Epidermal melanocyte (primary cell): ENCODE data around the gene ASPDH.

ENCODE experiments used
- DNase-seq: peaks from one replicate; pipeline ENCODE4 v3.0.0; 2011; ENCODE audit warnings: low spot score; ENCODE audit not compliant: insufficient read length

ASPDH gene

DNA sequence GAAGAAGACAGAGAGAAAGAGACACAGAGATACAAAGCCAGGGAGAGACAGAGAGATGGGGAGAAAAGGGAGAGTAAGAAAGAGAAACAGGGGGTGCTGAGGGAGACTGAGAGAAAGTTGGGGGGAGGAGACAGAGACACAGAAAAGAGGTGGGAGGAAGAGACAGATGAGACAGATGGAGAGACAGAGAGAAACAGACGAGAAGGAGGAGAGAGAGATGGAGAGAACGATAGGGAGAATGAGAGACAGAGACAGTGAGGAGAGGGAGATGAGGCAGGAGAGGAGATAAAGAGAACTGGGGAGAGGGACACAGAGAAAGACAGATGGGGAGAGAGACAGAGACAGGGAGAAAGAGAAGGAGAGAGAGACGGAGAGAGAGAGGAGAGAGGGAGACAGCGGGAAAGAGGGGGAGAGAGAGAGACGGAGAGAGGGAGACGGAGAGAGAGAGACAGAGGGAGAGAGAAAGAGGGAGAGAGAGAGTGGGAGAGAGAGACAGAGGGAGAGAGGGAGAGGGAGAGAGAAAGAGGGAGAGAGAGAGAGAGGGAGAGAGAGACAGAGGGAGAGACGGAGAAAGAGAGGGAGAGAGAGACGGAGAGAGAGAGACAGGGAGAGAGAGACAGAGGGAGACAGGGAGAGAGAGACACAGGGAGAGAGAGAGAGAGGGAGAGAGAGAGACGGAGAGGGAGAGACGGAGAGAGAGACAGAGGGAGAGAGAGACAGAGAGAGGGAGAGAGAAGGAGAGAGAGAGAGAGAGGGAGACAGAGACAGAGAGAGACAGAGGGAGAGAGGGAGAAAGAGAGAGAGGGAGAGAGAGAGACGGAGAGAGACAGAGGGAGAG, 15.3 kb downstream of the ASPDH start:
- no peak for DNase-seq

DNA sequence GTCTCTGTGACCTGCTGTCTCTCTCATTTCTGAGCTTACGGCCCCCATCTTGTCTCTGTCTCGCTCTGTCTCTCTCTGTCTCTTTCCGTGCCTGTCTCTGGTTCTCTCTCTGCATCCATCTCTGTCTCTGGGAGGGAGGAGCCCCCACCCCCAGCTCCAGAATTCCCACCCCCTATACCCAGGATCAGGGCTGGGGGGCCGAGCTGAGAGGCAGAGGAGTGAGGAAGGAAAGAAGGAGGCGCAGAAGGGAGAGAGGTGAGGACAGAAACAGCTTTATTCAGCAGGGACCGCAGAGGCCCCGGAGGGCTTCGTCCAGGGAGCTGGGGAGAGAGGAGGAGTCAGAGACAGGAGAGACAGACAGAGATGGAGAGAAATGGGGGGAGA, 16.7 kb downstream of the ASPDH start:
- DNase-seq, result no peak

DNA sequence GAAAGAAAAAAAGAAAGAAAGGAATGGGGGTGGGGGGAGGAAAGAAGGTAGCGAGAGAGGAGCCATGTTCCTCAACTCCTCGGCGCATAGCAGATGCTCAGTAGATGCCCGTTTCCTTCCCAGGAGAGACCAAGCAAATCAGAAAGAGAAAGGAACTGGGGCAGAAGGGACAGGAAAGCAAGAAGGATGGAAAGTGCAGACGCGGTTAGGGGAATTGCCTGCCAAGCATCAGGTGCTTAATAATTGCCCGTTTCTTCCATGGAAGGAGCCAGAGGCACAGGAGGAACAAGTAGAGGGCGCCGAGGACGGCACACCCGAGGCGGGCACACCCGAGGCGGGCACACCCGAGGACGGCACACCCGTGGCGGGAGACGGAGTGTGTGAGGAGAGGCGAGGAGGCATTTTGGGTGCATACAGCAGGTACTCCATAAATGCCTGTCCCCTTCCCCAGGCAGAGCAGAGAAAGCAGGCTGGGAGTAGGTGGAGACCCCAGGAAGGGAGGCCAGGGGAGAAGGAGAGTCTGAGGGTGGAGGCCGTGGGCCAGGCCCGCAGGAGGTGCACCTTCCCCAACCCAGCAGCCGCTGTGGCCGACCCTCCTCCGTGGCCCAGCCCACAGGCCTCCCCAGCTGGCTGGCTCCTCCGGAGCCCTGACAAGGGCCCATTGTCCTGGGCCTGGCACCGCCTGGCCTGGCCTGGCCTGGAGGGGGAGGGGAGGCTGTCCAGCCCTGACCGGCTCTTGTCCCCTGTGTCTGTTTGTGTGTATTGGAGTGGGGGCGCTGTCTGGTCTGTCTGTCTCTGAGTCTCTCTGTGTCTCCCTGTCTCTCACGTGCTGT, 17.3 kb downstream of the ASPDH start:
- peak; percentile 75 for DNase-seq

DNA sequence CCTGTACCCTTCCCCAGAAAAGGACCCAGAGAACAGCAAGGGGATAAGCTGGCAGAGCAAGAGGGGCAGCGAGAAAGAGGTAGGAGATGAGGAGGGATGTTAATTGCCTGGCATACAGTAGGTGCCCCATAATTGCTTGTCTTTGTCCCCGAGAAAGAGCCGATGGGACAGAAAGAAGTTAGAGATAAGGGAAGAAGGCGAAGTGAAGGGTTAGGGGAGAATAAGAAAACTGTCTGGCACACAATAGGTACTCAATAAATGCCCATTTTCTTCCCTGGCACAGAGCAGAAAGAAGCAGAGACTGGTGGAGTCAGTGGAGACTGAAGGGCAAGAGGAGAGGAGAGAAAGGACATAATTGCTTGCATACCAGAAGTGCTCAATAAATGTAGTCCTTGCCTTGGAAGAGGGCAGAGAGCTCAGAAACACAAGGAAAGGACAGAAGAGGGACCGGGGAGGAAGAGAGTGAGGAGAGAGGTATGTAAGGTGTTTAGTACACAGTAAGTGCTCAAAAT, 18.6 kb downstream of the ASPDH start:
- DNase-seq, result no peak

DNA sequence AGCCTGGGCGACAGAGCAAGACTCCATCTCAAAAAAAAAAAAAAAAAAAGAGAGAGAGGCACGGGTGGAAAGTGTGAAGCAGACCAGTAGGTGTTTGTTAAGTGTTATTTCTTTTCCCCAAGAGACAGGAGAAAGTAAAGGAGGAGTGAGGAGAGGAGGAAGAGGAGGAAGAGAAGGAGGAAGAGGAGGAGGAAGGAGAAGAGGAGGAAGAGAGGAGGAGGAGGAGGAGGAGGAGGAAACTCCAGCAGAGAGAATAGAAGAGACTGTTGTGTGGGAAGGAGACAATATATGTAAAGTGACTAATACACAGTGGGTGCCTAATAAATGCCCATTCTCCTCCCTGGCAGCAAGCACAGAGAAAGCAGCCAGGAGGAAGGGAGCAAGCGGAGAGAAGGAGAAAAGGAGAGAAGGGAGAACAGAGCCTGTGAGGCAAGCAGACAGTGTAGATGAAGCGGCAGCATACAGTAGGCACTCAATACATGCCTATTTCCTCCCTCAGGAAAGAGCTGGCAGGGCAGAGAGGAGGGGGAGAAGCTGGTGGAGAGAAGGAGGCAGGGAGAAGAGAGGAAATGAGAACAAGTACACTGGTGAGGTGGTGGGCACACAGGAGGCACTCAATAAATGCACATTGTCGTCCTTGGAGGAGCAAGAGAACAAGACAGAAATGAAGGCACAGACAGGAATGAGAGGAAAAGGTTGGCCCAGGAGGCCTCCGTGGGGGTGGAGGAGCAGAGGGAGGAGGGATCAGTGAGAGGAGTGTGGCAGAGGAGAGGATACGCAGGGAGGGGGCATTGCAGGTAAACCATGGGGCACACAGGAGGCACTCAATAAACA, 19.3 kb downstream of the ASPDH start:
- no peak for DNase-seq

DNA sequence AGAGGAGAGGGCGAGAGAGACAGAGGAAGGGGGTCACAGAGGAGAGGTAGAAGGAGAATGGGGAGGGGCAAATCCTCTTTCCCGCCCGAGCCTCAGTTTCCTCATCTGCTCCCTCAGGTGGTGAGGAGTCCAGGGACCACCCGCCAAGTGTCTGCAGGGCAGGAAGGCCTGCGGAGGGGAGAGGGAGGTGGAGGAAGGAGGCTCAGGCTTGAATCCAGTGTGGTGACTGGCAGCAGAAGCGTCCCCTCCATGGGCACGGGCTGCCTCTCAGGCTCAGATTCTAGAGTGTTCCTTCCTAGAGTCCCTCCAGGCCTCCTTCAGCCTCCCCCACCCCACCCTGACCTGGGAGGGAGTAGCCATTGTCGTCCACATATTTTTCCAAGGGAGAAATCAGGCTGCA, 20.5 kb downstream of the ASPDH start:
- no peak for DNase-seq

DNA sequence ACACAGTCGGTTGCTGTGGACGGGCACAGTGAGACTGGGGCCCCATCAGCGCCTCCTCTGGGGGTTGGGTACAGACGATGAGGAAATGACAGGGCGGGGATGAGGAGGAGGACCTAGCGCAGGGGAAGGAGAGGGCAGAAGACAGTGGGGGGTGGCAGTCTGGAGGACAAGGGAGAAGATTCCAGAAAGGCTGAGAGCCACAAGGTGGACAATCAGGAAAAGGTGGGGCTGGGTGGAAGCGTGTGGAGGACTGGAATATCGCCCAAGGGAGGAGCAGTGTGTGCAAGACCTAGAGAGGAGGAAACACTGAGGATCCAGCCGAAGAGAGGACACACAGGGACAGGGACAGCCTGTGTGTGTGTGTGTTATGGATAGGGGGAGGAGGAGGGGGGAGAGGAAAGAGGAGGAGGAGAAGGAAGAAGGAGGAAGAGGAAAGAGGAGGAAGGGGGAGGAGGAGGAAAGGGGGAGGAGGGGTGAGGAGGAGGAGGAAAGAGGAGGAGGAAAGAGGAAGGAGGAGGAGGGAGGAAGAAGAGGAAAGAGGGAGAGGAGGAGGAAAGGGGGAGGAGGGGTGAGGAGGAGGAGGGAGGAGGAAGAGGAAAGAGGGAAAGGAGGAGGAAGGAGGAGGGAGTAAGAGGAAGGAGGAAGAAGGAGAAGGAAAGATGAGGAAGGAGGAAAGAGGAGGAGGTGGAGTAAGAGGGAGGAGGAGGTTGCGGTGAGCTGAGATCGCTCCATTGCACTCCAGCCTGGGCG, 21.2 kb downstream of the ASPDH start:
- DNase-seq, result no peak

DNA sequence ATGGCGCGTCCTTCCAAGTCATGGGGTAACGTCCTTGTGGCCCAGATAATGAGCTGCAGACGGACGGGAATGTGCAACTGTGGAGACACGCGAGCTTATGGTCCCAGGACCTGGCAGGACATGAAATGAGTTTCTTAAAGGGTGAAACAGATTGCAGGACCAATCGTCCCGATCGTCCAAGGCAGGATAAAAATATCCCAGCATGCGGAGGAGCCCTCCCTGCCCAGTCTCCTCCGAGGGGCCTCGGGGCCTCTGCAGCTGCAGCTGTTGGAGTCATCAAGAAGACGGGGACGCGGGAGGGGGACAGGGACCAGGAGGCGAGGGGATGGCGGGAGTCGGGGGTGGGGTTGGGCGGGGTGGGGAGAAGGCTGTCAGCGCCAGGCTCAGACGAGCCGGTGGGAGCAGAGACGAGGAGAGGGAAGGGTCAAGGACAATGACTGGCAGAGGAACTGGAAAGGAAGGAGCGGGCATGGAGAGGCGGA, 22.7 kb downstream of the ASPDH start:
- no peak for DNase-seq

DNA sequence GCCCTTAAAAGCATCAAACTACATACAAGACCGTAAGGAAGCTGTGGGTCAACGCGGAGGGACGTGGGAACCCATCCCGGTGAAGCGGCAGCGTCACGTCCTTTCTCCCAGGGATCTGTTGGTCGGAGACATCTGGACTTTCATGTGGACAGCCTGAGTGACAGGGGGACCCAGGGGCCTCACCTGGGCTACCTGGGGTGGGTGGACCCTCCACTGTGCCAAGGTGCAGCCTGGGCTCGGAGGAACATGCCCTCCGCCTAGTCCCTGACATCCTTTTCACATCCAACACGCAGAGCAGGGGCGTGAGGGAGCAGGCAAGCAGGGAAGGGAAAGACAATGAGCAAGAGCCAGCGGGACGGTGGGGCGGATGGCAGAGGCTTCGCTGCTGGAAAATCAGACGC, 23.3 kb downstream of the ASPDH start:
- DNase-seq, result no peak

DNA sequence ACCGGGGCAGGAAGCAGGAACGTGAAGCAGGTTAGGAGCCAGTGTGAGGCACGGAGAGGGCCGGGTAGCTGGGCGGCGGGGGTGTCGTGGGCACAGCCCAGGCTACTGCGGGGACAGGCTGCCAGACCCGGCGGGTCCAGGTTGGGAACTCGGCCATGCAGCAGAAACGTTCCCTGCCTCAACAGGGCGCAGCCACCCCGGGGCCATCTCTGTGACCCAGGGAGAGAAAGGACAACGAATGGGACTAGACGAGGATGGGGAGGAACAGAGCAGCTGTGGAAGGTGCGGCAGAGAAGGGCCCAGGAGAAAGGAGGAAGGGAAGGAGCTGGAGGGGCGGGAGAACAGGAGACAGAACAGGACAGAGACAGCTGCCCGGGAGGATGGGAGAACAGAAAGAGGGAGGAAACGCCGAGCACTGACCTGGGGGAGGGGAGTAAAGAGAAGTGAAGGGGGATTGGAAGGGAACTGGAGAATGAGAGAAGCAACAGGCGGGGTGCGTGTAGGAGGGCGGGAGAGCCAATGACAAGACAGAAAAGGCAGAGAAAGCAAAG, 24.2 kb downstream of the ASPDH start:
- no peak for DNase-seq

DNA sequence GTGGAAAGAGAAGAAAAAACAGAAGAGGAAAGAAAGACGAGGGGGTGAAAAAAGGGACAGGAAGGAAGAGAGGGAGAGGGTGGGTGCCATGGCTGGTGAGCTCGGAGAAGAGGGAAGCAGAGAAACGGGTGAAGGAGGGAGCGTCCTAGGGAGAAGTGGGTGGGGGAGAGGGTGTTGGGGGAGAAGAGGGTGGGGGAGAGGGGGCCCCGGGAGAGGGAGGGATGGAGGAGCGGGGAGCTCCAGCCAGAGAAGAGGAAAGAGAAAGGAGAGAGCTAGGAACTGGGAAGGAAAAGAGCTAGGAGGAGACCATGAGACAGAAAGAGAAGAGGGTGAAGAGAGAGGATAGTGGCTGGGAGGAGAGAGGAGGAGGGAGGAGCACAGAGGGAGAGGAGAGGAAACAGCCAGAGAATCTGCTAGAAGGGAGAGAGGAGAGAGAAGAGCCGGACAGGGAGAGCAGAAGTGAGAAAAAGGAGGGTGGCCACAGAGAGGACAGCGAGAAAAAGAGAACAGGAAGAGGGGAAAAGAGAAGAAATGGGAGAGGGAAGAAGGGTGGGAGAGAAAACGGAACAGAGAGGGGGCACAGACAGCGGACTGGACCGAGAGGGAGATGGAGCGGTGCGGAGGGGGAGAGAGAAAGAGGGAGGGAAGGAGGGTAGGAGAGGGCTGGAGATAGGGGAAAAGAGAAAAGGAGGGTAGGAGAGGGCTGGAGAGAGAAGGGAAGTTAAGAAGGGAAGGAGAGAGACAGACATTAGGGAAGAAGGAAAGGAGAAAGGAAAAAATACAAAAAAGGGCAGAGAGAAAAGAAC, 25.1 kb downstream of the ASPDH start:
- no peak for DNase-seq

DNA sequence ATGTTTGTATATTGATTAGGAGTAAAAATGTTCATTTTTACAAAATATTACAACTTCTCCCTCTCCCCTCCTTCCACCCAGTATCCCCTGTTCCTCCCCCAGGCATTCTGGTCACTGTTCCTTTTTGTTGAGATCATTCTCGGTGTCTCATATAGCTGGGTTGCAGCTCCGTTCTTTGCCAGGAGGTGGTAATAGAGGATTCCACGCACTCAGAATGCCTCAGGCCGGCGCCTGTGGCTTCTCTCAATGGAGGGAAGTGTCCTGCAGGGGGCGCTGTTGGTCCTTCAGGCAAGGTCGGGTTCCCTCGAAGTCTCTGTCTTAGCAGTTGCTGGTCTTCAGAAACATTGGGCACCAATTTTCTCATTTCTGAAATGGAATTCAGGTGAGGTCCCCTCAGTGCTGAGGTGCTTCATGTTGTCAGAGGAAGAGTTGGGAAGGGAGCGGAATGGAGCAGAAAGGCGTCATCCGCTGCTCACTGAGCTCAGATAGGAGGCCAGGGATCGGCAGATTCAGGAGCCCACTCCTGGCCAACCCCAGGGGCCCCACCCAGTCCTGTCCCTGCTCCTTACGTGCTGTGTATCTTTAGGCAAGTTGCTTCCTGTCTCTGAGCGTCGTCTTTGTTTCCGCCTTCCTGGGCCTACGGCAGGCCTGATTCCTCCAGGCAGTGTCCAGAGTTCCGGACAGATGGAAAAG, 26.7 kb downstream of the ASPDH start:
- DNase-seq, result no peak

DNA sequence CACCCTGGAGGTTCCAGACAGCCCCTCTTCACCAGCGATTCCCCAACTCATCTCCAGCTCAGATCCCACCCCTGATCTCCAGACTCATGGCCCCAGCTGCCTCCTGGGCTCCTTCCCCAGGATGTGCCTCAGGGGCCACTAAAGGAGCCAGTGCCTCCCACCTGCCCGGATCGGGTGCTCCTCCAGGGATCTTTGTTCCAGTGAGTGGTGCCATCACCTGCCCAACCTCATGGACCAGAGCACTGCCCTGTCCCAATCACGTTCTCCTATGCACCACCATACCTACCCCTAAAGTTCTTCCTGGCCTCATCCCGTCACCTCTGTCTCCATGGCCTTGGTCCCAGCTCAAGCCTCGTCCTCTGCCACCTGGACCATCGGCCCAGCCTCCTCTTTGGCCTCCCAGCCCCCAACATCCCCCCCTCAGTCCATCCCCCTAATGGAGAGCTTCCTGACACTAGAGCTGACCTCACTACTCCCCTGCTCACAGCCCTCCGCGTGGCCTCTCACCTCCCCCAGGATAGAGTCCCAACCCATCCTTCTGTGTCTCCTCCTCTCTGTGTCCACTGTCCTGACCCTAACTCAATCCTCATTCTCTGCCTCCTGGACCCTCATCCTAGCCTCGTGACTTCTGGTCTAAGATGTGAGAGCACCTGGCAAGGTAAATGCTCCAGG, 28.3 kb downstream of the ASPDH start:
- DNase-seq, result no peak

DNA sequence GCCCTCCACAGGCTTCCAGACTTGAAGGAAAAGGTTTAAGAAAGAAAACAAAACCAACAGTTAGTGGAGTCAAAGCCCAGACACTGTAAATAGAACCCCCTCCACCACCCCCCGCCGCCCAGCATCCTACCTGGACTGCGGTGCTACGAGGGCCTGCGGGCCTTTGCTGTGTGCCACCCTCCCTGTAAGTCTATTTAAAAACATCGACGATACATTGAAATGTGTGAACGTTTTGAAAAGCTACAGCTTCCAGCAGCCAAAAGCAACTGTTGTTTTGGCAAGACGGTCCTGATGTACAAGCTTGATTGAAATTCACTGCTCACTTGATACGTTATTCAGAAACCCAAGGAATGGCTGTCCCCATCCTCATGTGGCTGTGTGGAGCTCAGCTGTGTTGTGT, 30.8 kb downstream of the ASPDH start:
- DNase-seq, result no peak

DNA sequence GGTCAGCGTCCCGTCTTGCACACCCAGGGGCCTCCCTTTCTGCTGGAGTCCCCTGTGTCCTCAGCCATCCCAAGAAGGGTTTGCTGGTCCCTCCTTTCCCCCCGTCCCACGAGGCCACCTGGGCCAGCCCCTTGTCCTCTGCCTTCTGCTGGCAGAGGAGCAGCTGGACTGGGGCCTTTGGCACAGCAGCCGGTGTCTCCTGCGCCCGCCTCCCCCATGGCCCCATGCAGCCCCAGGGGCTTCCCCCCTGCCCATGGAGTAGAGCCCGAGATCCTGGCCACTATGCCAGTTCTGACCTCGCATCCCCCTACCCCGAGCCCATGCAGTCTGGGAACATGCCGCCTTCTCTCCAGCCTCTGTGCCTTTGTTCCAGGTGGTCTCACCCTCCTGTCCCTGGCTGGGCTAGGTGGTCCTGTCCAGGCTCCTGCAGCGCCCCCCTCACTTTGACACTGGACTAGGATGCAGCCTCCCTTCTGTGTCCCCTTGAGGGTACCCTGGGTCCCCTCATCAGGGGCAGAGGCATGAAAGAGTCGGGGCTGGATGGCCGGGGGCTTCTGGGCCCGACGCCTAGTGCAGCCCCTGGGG, 31.4 kb downstream of the ASPDH start:
- no peak for DNase-seq

DNA sequence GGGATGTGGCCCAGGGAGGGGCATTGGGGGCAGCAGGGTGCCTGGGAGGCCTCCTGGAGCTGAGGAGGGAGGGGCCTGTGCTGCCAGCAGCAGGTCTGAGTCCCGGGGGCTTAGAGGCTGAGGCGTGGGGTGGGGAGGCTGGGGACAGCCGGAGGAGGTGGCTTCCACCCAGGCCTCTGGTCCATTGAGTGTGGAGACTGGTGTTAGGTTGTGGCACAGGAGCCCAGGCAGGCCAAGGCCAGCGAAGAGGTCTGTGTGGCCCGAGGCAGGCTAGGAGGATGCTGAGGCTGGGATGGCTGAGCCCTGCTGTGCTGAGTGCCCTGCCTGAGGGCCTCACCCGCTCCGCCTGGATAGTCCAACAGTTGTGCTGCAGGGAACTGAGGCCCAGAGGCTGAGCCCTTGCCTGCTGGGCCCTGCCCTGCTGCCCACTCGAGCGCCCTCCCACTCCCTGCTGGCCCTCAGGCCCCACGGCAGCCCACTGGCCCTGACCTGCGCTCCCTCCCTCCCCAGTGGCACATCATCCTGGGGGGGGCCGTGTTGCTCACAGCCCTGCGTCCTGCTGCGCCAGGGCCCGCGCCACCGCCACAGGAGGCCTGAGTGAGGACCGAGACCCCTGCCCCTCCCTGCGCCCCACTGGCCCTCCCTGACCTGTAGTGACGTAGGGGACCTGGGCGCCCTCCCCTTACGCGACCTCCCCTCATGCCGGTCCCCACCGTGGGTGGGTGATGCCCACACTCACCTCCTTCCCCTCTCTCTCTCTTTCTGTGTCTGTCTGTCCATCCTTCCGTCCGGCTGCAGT, 32.2 kb downstream of the ASPDH start:
- no peak for DNase-seq
